Measurements from ENCODE around the gene OVOL1.
"Not testable (repeated sequence)": the region's sequence is repeated elsewhere in the genome, so short reads cannot be mapped to it uniquely, and the experiment has no call there.

Gene OVOL1

GRCh38 chr11:65786786-65787636 is at the start of gene OVOL1:
Gene OVOL1, plus strand, starts transcription at chr11:65787063. Its CDS starts 311 bp downstream, at chr11:65787374.
- Histone ChIP-seq H3K27ac (ENCODE audit: low read length) (no peak within 1 kb of the TSS), H3K9me3 (ENCODE audit: control insufficient read depth, insufficient read depth, low read length) (no peaks in the 10 kb centered on the region), H3K4me3 (ENCODE audit: low read length) (peak within 1 kb of the TSS; percentile 69; the same call in 1 of the 2 replicates), H3K4me1 (ENCODE audit: control insufficient read depth, insufficient read depth, low read length) (peaks cover 21% of the 10 kb centered on the region), H3K27me3 (ENCODE audit: control insufficient read depth, insufficient read depth, low read length) (peaks cover 14% of the 10 kb centered on the region; the same call in 1 of the 2 replicates), H3K36me3 (ENCODE audit: control insufficient read depth, insufficient read depth, low read length) (no peaks in the 10 kb centered on the region; the same call in 1 of the 2 replicates)
- WGBS (ENCODE audit: insufficient coverage, insufficient read length): no CpG with 5 or more reads among the region's 112 CpGs
- no peak for DNase-seq (ENCODE audit: low read depth, low spot score)

DNA sequence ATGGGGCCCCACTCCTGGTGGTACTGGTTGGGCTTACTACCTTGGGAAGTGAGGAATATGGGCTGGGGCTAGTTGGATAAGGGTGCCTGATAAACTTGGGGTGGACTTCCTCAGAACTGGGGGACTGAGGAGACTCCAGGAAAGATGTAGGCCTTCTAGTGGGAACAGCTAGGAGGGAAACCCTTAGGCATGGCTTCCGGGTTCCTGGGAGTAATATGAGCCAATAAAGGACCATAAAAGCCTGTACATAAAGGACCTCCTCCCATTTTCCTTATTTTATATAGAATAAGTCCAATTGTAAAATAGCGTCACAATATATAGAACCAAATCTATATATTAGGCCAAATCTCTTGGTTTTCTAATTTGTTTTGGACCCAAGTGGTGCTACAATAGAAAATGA is 47.8 kb upstream of the OVOL1 start:
- H3K9me3 ChIP-seq (ENCODE audit: control insufficient read depth, insufficient read depth, low read length): peaks cover 4% of the 10 kb centered on the region
- H3K27me3 ChIP-seq (ENCODE audit: control insufficient read depth, insufficient read depth, low read length): no peaks in the 10 kb centered on the region
- no CpG with 5 or more reads among the region's 2 CpGs for WGBS (ENCODE audit: insufficient coverage, insufficient read length)
- DNase-seq (ENCODE audit: low read depth, low spot score): no peak
- H3K27ac ChIP-seq (ENCODE audit: low read length): no peak overlapping the region
- H3K4me3 ChIP-seq (ENCODE audit: low read length): no peak overlapping the region
- no peaks in the 10 kb centered on the region for H3K4me1 ChIP-seq (ENCODE audit: control insufficient read depth, insufficient read depth, low read length)
- H3K36me3 ChIP-seq (ENCODE audit: control insufficient read depth, insufficient read depth, low read length): peaks cover under 1% of the 10 kb centered on the region; the same call in 1 of the 2 replicates

- peaks cover 4% of the 10 kb centered on the region for H3K9me3 ChIP-seq (ENCODE audit: control insufficient read depth, insufficient read depth, low read length)
- H3K36me3 ChIP-seq (ENCODE audit: control insufficient read depth, insufficient read depth, low read length): peaks cover 3% of the 10 kb centered on the region; the same call in 1 of the 2 replicates
- no peak overlapping the region for H3K4me3 ChIP-seq (ENCODE audit: low read length)
- no CpG with 5 or more reads among the region's 8 CpGs for WGBS (ENCODE audit: insufficient coverage, insufficient read length)
- H3K27me3 ChIP-seq (ENCODE audit: control insufficient read depth, insufficient read depth, low read length): no peaks in the 10 kb centered on the region
- no peak for DNase-seq (ENCODE audit: low read depth, low spot score)
- no peak overlapping the region for H3K27ac ChIP-seq (ENCODE audit: low read length)
- H3K4me1 ChIP-seq (ENCODE audit: control insufficient read depth, insufficient read depth, low read length): no peaks in the 10 kb centered on the region
Measured at GRCh38 chr11:65741185-65741584, 45.7 kb upstream of the OVOL1 start.

DNA sequence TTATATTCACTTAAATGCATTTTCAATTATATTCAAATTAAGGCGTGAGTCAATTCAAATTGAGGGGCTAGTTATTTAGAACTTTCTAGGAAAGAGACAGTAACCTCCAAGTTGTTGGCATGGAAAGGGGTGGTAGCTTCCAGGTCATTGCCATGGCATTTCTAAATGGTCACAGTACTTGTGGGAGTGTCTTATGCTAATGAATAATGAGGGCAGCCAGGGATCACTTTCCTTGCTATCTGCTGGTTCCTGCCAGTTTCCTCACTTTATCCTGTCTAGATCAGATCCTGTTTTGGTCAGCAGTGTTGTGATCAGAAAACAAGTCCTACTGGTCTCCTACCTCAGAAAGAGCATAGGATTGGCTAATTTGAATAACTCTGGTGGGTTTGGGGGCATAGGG is 44.5 kb upstream of the OVOL1 start:
- no peaks in the 10 kb centered on the region for H3K4me1 ChIP-seq (ENCODE audit: control insufficient read depth, insufficient read depth, low read length)

GRCh38 chr11:65743681-65744025 is 43.2 kb upstream of the OVOL1 start:
- no CpG with 5 or more reads among the region's 10 CpGs for WGBS (ENCODE audit: insufficient coverage, insufficient read length)
- H3K9me3 ChIP-seq (ENCODE audit: control insufficient read depth, insufficient read depth, low read length): no peaks in the 10 kb centered on the region
- no peaks in the 10 kb centered on the region; the same call in 1 of the 2 replicates for H3K27me3 ChIP-seq (ENCODE audit: control insufficient read depth, insufficient read depth, low read length)
- no peaks in the 10 kb centered on the region for H3K4me1 ChIP-seq (ENCODE audit: control insufficient read depth, insufficient read depth, low read length)
- H3K36me3 ChIP-seq (ENCODE audit: control insufficient read depth, insufficient read depth, low read length): peaks cover 3% of the 10 kb centered on the region; the same call in 1 of the 2 replicates
- H3K4me3 ChIP-seq (ENCODE audit: low read length): no peak overlapping the region
- H3K27ac ChIP-seq (ENCODE audit: low read length): no peak overlapping the region
- no peak for DNase-seq (ENCODE audit: low read depth, low spot score)

More for the DNA sequence above, 44.5 kb upstream of the OVOL1 start:
- Histone ChIP-seq H3K9me3 (ENCODE audit: control insufficient read depth, insufficient read depth, low read length) (peaks cover 4% of the 10 kb centered on the region), H3K27me3 (ENCODE audit: control insufficient read depth, insufficient read depth, low read length) (no peaks in the 10 kb centered on the region; the same call in 1 of the 2 replicates), H3K27ac (ENCODE audit: low read length) (no peak overlapping the region), H3K36me3 (ENCODE audit: control insufficient read depth, insufficient read depth, low read length) (peaks cover 3% of the 10 kb centered on the region; the same call in 1 of the 2 replicates), H3K4me3 (ENCODE audit: low read length) (no peak overlapping the region)
- no peak for DNase-seq (ENCODE audit: low read depth, low spot score)
- no CpG with 5 or more reads among the region's 1 CpG for WGBS (ENCODE audit: insufficient coverage, insufficient read length)

GRCh38 chr11:65744026-65744698 is 42.7 kb upstream of the OVOL1 start:
- Histone ChIP-seq H3K4me3 (ENCODE audit: low read length) (no peak overlapping the region), H3K36me3 (ENCODE audit: control insufficient read depth, insufficient read depth, low read length) (peaks cover 3% of the 10 kb centered on the region; the same call in 1 of the 2 replicates), H3K27ac (ENCODE audit: low read length) (no peak overlapping the region), H3K9me3 (ENCODE audit: control insufficient read depth, insufficient read depth, low read length) (no peaks in the 10 kb centered on the region), H3K4me1 (ENCODE audit: control insufficient read depth, insufficient read depth, low read length) (no peaks in the 10 kb centered on the region), H3K27me3 (ENCODE audit: control insufficient read depth, insufficient read depth, low read length) (no peaks in the 10 kb centered on the region; the same call in 1 of the 2 replicates)
- WGBS (ENCODE audit: insufficient coverage, insufficient read length): no CpG with 5 or more reads among the region's 18 CpGs
- DNase-seq (ENCODE audit: low read depth, low spot score): no peak

DNA sequence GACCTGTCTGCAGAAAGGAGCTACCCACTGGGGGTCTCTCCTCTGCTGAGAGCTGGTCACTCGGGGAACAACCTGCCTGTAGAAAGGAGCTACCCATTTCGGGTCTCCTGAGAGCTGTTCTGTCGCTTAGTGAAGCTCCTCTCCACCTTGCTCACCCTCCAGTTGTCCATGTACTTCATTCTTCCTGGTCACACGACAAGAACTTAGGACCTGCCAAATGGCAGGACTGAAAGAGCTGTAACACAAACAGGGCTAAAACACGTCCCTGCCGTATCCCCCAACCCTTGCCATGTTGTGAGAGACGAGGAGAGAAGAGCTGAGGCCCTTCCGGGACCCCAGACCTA is 42.2 kb upstream of the OVOL1 start:
- H3K9me3 ChIP-seq (ENCODE audit: control insufficient read depth, insufficient read depth, low read length): no peaks in the 10 kb centered on the region
- no peaks in the 10 kb centered on the region; the same call in 1 of the 2 replicates for H3K27me3 ChIP-seq (ENCODE audit: control insufficient read depth, insufficient read depth, low read length)
- H3K27ac ChIP-seq (ENCODE audit: low read length): no peak overlapping the region
- no CpG with 5 or more reads among the region's 8 CpGs for WGBS (ENCODE audit: insufficient coverage, insufficient read length)
- H3K4me1 ChIP-seq (ENCODE audit: control insufficient read depth, insufficient read depth, low read length): no peaks in the 10 kb centered on the region
- no peak for DNase-seq (ENCODE audit: low read depth, low spot score)
- no peak overlapping the region for H3K4me3 ChIP-seq (ENCODE audit: low read length)
- peaks cover 3% of the 10 kb centered on the region; the same call in 1 of the 2 replicates for H3K36me3 ChIP-seq (ENCODE audit: control insufficient read depth, insufficient read depth, low read length)

DNA sequence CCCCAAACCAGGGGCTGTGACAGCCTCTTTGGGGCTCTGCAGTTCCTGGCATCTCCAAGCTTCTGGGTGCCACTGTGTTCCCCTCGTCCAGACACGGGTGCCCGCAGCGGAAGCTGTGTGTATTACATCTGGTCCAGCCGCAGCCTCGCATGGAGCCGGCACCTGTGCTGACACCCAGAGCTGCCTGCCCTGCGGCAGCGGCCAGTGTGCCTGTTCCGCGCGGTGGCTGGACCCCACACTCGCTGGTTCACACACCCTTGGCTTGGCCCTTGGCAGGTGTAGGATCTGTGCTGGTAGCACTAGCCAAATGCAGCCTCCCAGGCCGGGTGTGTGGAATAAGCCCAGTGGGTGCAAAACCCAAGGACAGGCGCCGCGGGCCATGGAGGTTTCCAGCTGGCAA is 41.8 kb upstream of the OVOL1 start:
- Histone ChIP-seq H3K36me3 (ENCODE audit: control insufficient read depth, insufficient read depth, low read length) (peaks cover 3% of the 10 kb centered on the region; the same call in 1 of the 2 replicates), H3K4me3 (ENCODE audit: low read length) (no peak overlapping the region), H3K27ac (ENCODE audit: low read length) (no peak overlapping the region), H3K4me1 (ENCODE audit: control insufficient read depth, insufficient read depth, low read length) (no peaks in the 10 kb centered on the region), H3K27me3 (ENCODE audit: control insufficient read depth, insufficient read depth, low read length) (no peaks in the 10 kb centered on the region; the same call in 1 of the 2 replicates), H3K9me3 (ENCODE audit: control insufficient read depth, insufficient read depth, low read length) (no peaks in the 10 kb centered on the region)
- no CpG with 5 or more reads among the region's 17 CpGs for WGBS (ENCODE audit: insufficient coverage, insufficient read length)
- DNase-seq (ENCODE audit: low read depth, low spot score): no peak

DNA sequence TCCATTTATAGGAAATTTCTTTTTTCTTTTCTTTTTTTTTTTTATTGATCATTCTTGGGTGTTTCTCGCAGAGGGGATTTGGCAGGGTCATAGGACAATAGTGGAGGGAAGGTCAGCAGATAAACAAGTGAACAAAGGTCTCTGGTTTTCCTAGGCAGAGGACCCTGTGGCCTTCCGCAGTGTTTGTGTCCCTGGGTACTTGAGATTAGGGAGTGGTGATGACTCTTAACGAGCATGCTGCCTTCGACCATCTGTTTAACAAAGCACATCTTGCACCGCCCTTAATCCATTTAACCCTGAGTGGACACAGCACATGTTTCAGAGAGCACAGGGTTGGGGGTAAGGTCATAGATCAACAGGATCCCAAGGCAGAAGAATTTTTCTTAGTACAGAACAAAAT is 24.7 kb upstream of the OVOL1 start:
- not testable (repeated sequence) for H3K27me3 ChIP-seq (ENCODE audit: control insufficient read depth, insufficient read depth, low read length); DNase-seq (ENCODE audit: low read depth, low spot score); H3K4me1 ChIP-seq (ENCODE audit: control insufficient read depth, insufficient read depth, low read length); H3K27ac ChIP-seq (ENCODE audit: low read length); H3K4me3 ChIP-seq (ENCODE audit: low read length); H3K36me3 ChIP-seq (ENCODE audit: control insufficient read depth, insufficient read depth, low read length); H3K9me3 ChIP-seq (ENCODE audit: control insufficient read depth, insufficient read depth, low read length)
- WGBS (ENCODE audit: insufficient coverage, insufficient read length): no CpG with 5 or more reads among the region's 5 CpGs

DNA sequence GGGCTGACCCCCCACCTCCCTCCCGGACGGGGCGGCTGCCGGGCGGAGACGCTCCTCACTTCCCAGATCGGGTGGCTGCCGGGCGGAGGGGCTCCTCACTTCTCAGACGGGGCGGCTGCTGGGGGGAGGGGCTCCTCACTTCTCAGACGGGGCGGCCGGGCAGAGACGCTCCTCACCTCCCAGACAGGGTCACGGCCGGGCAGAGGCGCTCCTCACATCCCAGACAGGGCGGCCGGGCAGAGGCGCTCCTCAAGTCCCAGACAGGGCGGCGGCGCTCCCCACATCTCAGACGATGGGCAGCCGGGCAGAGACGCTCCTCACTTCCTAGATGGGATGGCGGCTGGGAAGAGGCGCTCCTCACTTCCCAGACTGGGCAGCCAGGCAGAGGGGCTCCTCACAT is 24.0 kb upstream of the OVOL1 start:
- not testable (repeated sequence) for H3K4me1 ChIP-seq (ENCODE audit: control insufficient read depth, insufficient read depth, low read length); H3K27ac ChIP-seq (ENCODE audit: low read length); DNase-seq (ENCODE audit: low read depth, low spot score); H3K36me3 ChIP-seq (ENCODE audit: control insufficient read depth, insufficient read depth, low read length); H3K27me3 ChIP-seq (ENCODE audit: control insufficient read depth, insufficient read depth, low read length); H3K9me3 ChIP-seq (ENCODE audit: control insufficient read depth, insufficient read depth, low read length); H3K4me3 ChIP-seq (ENCODE audit: low read length)
- WGBS (ENCODE audit: insufficient coverage, insufficient read length): no CpG with 5 or more reads among the region's 29 CpGs

All from iPS DF 6.9 (cell line).